ENCODE results near the gene TMEM258.

Gene TMEM258

DNA sequence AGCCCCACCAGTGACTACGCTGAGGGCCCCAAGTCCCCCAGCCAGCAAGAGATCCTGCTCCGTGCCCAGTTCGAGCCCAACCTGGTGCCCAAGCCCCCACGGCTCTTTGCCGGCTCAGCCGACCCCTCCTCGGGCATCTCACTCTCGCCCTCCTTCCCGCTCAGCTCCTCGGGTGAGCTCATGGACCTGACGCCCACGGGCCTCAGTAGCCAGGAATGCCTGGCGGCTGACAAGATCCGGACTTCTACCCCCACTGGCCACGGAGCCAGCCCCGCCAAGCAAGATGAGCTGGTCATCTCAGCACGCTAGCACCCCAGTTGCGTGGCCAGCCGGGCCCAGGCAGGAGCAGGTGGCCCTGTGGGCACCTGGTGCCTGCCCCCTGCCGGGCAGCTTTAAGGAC lies 48.2 kb downstream of the TMEM258 start:
- H4K20me1 ChIP-seq (ENCODE audit: insufficient read depth, low read length) = no peaks in the 10 kb centered on the region
- H3K36me3 ChIP-seq (ENCODE audit: insufficient read depth, low read length) = no peaks in the 10 kb centered on the region
- peaks cover 5% of the 10 kb centered on the region; the same call in 1 of the 2 replicates for H3K27me3 ChIP-seq (ENCODE audit: insufficient read depth, low read length)
- H3K4me1 ChIP-seq (ENCODE audit: insufficient read depth, low read length, severe bottlenecking) = no peaks in the 10 kb centered on the region
- H3K9me3 ChIP-seq (ENCODE audit: low read length) = no peaks in the 10 kb centered on the region
- no peaks in the 10 kb centered on the region for H3K79me2 ChIP-seq (ENCODE audit: insufficient read depth, low read length)
- TF ChIP-seq, protein P1, sequence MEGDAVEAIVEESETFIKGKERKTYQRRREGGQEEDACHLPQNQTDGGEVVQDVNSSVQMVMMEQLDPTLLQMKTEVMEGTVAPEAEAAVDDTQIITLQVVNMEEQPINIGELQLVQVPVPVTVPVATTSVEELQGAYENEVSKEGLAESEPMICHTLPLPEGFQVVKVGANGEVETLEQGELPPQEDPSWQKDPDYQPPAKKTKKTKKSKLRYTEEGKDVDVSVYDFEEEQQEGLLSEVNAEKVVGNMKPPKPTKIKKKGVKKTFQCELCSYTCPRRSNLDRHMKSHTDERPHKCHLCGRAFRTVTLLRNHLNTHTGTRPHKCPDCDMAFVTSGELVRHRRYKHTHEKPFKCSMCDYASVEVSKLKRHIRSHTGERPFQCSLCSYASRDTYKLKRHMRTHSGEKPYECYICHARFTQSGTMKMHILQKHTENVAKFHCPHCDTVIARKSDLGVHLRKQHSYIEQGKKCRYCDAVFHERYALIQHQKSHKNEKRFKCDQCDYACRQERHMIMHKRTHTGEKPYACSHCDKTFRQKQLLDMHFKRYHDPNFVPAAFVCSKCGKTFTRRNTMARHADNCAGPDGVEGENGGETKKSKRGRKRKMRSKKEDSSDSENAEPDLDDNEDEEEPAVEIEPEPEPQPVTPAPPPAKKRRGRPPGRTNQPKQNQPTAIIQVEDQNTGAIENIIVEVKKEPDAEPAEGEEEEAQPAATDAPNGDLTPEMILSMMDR (IDR thresholded peaks at IDR 0.05; ENCODE audit: low read length) = no peak
- TF ChIP-seq EZH2 (IDR thresholded peaks at IDR 0.05; ENCODE audit: borderline replicate concordance, low read length) = no peak
- H3K9me2 ChIP-seq (ENCODE audit: low read depth, low read length) = no peaks in the 10 kb centered on the region
- H3K9ac ChIP-seq (ENCODE audit: low read length) = no peak overlapping the region
- no peak overlapping the region for H3K4me2 ChIP-seq (ENCODE audit: low read length)
- H3K4me3 ChIP-seq (ENCODE audit: low read depth, low read length, poor library complexity, severe bottlenecking) = no peak overlapping the region
- H2AFZ ChIP-seq (ENCODE audit: low read length) = no peak overlapping the region
- H3K27ac ChIP-seq (ENCODE audit: low read depth, low read length, poor library complexity, severe bottlenecking) = no peak overlapping the region
- H3F3A ChIP-seq (ENCODE audit: insufficient read depth, low read length) = no peaks in the 10 kb centered on the region

DNA sequence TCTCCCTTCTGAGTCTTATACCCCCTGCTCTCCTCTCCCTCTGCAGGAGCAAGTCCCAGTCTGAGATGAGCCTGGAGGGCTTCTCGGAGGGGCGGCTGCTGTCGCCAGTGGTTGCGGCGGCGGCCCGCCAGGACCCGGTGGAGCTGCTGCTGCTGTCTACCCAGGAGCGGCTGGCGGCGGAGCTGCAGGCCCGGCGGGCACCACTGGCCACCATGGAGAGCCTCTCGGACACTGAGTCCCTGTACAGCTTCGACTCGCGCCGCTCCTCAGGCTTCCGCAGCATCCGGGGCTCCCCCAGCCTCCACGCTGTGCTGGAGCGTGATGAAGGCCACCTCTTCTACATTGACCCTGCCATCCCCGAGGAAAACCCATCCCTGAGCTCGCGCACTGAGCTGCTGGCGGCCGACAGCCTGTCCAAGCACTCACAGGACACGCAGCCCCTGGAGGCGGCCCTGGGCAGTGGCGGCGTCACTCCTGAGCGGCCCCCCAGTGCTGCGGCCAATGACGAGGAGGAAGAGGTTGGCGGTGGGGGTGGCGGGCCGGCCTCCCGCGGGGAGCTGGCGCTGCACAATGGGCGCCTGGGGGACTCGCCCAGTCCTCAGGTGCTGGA lies 48.8 kb downstream of the TMEM258 start:
- Histone ChIP-seq H3K4me3 (ENCODE audit: low read depth, low read length, poor library complexity, severe bottlenecking) (no peak overlapping the region), H2AFZ (ENCODE audit: low read length) (no peak overlapping the region), H4K20me1 (ENCODE audit: insufficient read depth, low read length) (no peaks in the 10 kb centered on the region), H3K4me2 (ENCODE audit: low read length) (no peak overlapping the region), H3K4me1 (ENCODE audit: insufficient read depth, low read length, severe bottlenecking) (no peaks in the 10 kb centered on the region), H3K9me3 (ENCODE audit: low read length) (no peaks in the 10 kb centered on the region), H3K79me2 (ENCODE audit: insufficient read depth, low read length) (no peaks in the 10 kb centered on the region), H3K9ac (ENCODE audit: low read length) (no peak overlapping the region), H3K36me3 (ENCODE audit: insufficient read depth, low read length) (no peaks in the 10 kb centered on the region), H3K9me2 (ENCODE audit: low read depth, low read length) (no peaks in the 10 kb centered on the region), H3K27ac (ENCODE audit: low read depth, low read length, poor library complexity, severe bottlenecking) (no peak overlapping the region), H3F3A (ENCODE audit: insufficient read depth, low read length) (no peaks in the 10 kb centered on the region), H3K27me3 (ENCODE audit: insufficient read depth, low read length) (peaks cover 5% of the 10 kb centered on the region; the same call in 1 of the 2 replicates)
- TF ChIP-seq, protein P1 (IDR thresholded peaks at IDR 0.05; ENCODE audit: low read length) = no peak
- TF ChIP-seq EZH2 (IDR thresholded peaks at IDR 0.05; ENCODE audit: borderline replicate concordance, low read length) = no peak

DNA sequence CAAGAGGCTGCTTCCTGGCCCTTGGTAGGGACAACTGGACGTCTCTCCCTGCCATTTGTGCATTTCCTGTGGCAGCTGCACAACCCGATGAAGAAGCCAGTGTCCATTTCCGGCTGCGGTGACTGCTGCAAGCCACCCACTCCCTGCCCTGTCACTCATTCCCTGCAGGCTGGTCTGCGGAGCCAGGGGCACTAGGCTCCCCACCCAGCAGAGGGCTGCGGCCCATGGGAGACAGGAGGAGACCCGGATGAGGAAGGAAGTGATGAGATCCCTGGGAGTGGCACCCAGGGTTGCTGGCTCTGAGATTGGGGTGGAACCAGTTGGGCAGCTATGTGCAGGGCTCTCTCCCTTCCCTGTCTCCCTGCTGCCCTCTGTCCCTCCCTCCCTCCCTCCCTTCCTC lies 50.0 kb downstream of the TMEM258 start:
- Histone ChIP-seq H4K20me1 (ENCODE audit: insufficient read depth, low read length) (no peaks in the 10 kb centered on the region), H3K36me3 (ENCODE audit: insufficient read depth, low read length) (no peaks in the 10 kb centered on the region), H3K4me2 (ENCODE audit: low read length) (no peak overlapping the region), H3K9me2 (ENCODE audit: low read depth, low read length) (no peaks in the 10 kb centered on the region), H3F3A (ENCODE audit: insufficient read depth, low read length) (no peaks in the 10 kb centered on the region), H3K9ac (ENCODE audit: low read length) (no peak overlapping the region), H3K79me2 (ENCODE audit: insufficient read depth, low read length) (no peaks in the 10 kb centered on the region), H3K4me3 (ENCODE audit: low read depth, low read length, poor library complexity, severe bottlenecking) (no peak overlapping the region), H2AFZ (ENCODE audit: low read length) (no peak overlapping the region), H3K4me1 (ENCODE audit: insufficient read depth, low read length, severe bottlenecking) (no peaks in the 10 kb centered on the region), H3K27me3 (ENCODE audit: insufficient read depth, low read length) (peaks cover 5% of the 10 kb centered on the region; the same call in 1 of the 2 replicates), H3K27ac (ENCODE audit: low read depth, low read length, poor library complexity, severe bottlenecking) (no peak overlapping the region), H3K9me3 (ENCODE audit: low read length) (no peaks in the 10 kb centered on the region)
- TF ChIP-seq EZH2 (IDR thresholded peaks at IDR 0.05; ENCODE audit: borderline replicate concordance, low read length) = no peak
- TF ChIP-seq, protein P1 (IDR thresholded peaks at IDR 0.05; ENCODE audit: low read length) = no peak

Measured in OCI-LY1 (cell line).